GM12878 (cell line): ENCODE measurements around the gene GNA14. TPM values are rescaled to one million over a fixed set of nuclear protein-coding genes. Genes with fewer than 3 reads are reported as not detected.
"Not testable (repeated sequence)": the region's sequence is repeated elsewhere in the genome, so short reads cannot be mapped to it uniquely, and the experiment has no call there.

ENCODE experiments used
- ATAC-seq: fragments of 200-7000 bp; cut with Tn5 transposase; 3 replicates; pipeline ENCODE4 v1.9.1; 2020; ENCODE audit warnings: mild to moderate bottlenecking, moderate library complexity
- BruUV-seq: library from RNA; stranded (reverse); fragments of 400-500 nt; replicated peaks from 2 replicates; lab custom pipeline; 2021; lab: Mats Ljungman, UMichigan
- CTCF ChIA-PET: fragments of 300-600 bp; sonication (Branson Sonifier 250); formaldehyde crosslinking; extraction: SDS; loops from one replicate; lab custom pipeline; 2021; ENCODE audit warnings: inconsistent platforms; lab: Yijun Ruan, JAX
- POLR2A ChIA-PET: fragments of 350-600 bp; formaldehyde crosslinking; extraction: SDS; loops from one replicate; lab custom pipeline; 2021; ENCODE audit warnings: inconsistent platforms; lab: Charles Lee
- RAD21 ChIA-PET: fragments of 300-600 bp; sonication (Branson Sonifier 250); formaldehyde crosslinking; loops from one replicate; lab custom pipeline; 2023; ENCODE audit warnings: antibody characterized with exemption; ENCODE audit not compliant: unreplicated experiment; lab: Charles Lee
- SMC1A ChIA-PET: fragments of 300-600 bp; sonication (Branson Sonifier 250); formaldehyde crosslinking; loops from one replicate; lab custom pipeline; 2023; ENCODE audit not compliant: unreplicated experiment, uncharacterized antibody; lab: Charles Lee
- DNase-seq: peaks from one replicate; pipeline ENCODE4 v3.0.0-alpha.2; 2011; ENCODE audit warnings: low read depth, low spot score
- FAIRE-seq: peaks from 3 replicates; lab custom pipeline; 2011; peaks lifted over from hg19 to GRCh38; lab: Jason Lieb, UNC
- H2AFZ ChIP-seq: 2 replicates; pipeline ENCODE4 v1.6.0; 2011; ENCODE audit warnings: low read depth, low read length, control low read depth; ENCODE audit not compliant: control insufficient read depth
- H3K27ac ChIP-seq: 2 replicates; pipeline ENCODE4 v1.5.1; 2011; ENCODE audit warnings: control low read depth; ENCODE audit not compliant: control insufficient read depth, insufficient read depth
- H3K27me3 ChIP-seq, 2 experiments: replicated peaks in 1 of 2; 2 replicates each; pipeline versions ENCODE4 v1.6.0 to v1.6.1; 2011; ENCODE audit warnings: low read length in 1 of 2; ENCODE audit not compliant: control insufficient read depth in 2 of 2, insufficient read depth in 2 of 2
- H3K36me3 ChIP-seq, 2 experiments: 2 replicates each; pipeline ENCODE4 v1.5.1; 2011; ENCODE audit warnings: low read length in 1 of 2; ENCODE audit not compliant: control insufficient read depth in 2 of 2, insufficient read depth in 2 of 2
- H3K4me1 ChIP-seq: 2 replicates; pipeline ENCODE4 v1.6.1; 2011; ENCODE audit warnings: mild to moderate bottlenecking, low read length, moderate library complexity, mixed read lengths; ENCODE audit not compliant: control insufficient read depth, insufficient read depth
- H3K4me2 ChIP-seq: 2 replicates; pipeline ENCODE4 v1.6.0; 2011; ENCODE audit warnings: control low read depth; ENCODE audit not compliant: control insufficient read depth, insufficient read depth
- H3K4me3 ChIP-seq: fragments of 200-600 bp; sonication (generic); 2 replicates; pipeline ENCODE4 v1.5.1; 2016
- H3K79me2 ChIP-seq: 2 replicates; pipeline ENCODE4 v1.6.0; 2011; ENCODE audit warnings: low read length; ENCODE audit not compliant: control insufficient read depth, insufficient read depth
- H3K9ac ChIP-seq: 2 replicates; pipeline ENCODE4 v1.8.0; 2011; ENCODE audit warnings: low read length, control low read depth, mixed read lengths; ENCODE audit not compliant: control insufficient read depth, insufficient read depth
- H3K9me3 ChIP-seq: replicated peaks from 3 replicates; pipeline ENCODE4 v1.5.1; 2011; ENCODE audit warnings: mild to moderate bottlenecking, low read length; ENCODE audit not compliant: control insufficient read depth, insufficient read depth
- H4K20me1 ChIP-seq: 2 replicates; pipeline ENCODE4 v1.6.0; 2011; ENCODE audit not compliant: control insufficient read depth, insufficient read depth
- PML ChIP-seq: IDR thresholded peaks from 2 replicates; pipeline ENCODE4 v1.6.1; 2012; ENCODE audit warnings: low read length, inconsistent platforms
- SREBF1 ChIP-seq: IDR thresholded peaks from 2 replicates; pipeline ENCODE4 v1.6.1; 2012; ENCODE audit warnings: mild to moderate bottlenecking, low read length
- SRF ChIP-seq, 2 experiments: IDR thresholded peaks; 2 replicates each; pipeline ENCODE4 v1.6.1; 2011; ENCODE audit warnings: low read depth in 2 of 2, low read length in 2 of 2, mild to moderate bottlenecking in 1 of 2, moderate library complexity in 1 of 2
- ZBTB40 ChIP-seq: fragments of 450-650 bp; IDR thresholded peaks from 2 replicates; pipeline ENCODE4 v1.6.1; 2016; ENCODE audit warnings: mild to moderate bottlenecking, moderate library complexity, borderline replicate concordance
- ZNF24 ChIP-seq: fragments of 450-650 bp; IDR thresholded peaks from 2 replicates; pipeline ENCODE4 v1.6.1; 2017; ENCODE audit warnings: antibody characterized with exemption, mild to moderate bottlenecking
- ZZZ3 ChIP-seq: IDR thresholded peaks from 2 replicates; pipeline ENCODE4 v1.6.1; 2011; ENCODE audit warnings: low read depth; ENCODE audit not compliant: control insufficient read depth, insufficient read length
- WGBS: methylation state at CpG from one replicate; pipeline ENCODE4 v1.1.6; 2016; ENCODE audit warnings: low lambda C conversion rate; ENCODE audit not compliant: insufficient replicate concordance, insufficient coverage; ENCODE audit errors: missing lambda C conversion rate; 5-methylcytosine and 5-hydroxymethylcytosine counted together
- in situ Hi-C: fragments of 300-500 bp; cut with MboI; formaldehyde crosslinking; loops from 9 replicates; pipeline ENCODE4 v1.14.3; 2018; ENCODE audit warnings: mixed read lengths
- intact Hi-C: fragments of 100-400 bp; cut with micrococcal nuclease; formaldehyde crosslinking; loops from one replicate; pipeline ENCODE4 v1.14.2; 2022; ENCODE audit not compliant: unreplicated experiment
- polyA plus RNA-seq, 11 experiments: library from polyadenylated mRNA; depleted of rRNA in 4 of 11; unstranded in 6 of 11; stranded (reverse) in 5 of 11; fragments of >200 nt; fragmentation: Nextera tagmentation in 4 of 11; fragmentation: Illumina TruSeq in 1 of 11; extraction: Ambion mirVana in 4 of 11; extraction: Trizol in 1 of 11; gene quantifications; 1 replicate in 1 of 11; 2 replicates in 10 of 11; pipeline versions ENCODE4 v1.2.1 to v1.2.3, GENCODE V29; 2011 to 2016; ENCODE audit warnings: inconsistent platforms in 2 of 11, missing spikeins in 2 of 11, low read depth in 1 of 11
- total RNA-seq, 4 experiments: library from RNA; depleted of rRNA in 3 of 4; stranded (reverse); fragments of >200 nt in 3 of 4; fragmentation: Illumina TruSeq in 1 of 4; extraction: Trizol in 1 of 4; gene quantifications; 2 replicates each; pipeline versions ENCODE4 v1.2.1 to v1.2.3, GENCODE V29; 2013 to 2021

Gene GNA14
- total and polyA plus RNA-seq, 10 of the 15 experiments (the other 5 are each of a cell fraction or from before 2014, with no cell fraction given), result 0.17 TPM; not detected in 9

GRCh38 chr9:77402286-77402685, 245.8 kb downstream of the GNA14 start (continued):
- TF ChIP-seq ZBTB40, result no peak

- in situ Hi-C loops, result no loop called here
These were observed 248.2 kb downstream of the GNA14 start for GRCh38 chr9:77399964-77400363.

GRCh38 chr9:77398581-77398980, 249.5 kb downstream of the GNA14 start:
- H3K36me3 ChIP-seq, SMC1A ChIA-PET, H3K27ac ChIP-seq, H3K4me3 ChIP-seq, H3K4me2 ChIP-seq, H3K79me2 ChIP-seq, BruUV-seq, H3K9me3 ChIP-seq, RAD21 ChIA-PET, ATAC-seq, H4K20me1 ChIP-seq, intact Hi-C loops, FAIRE-seq, H3K4me1 ChIP-seq, DNase-seq, H3K27me3 ChIP-seq, H2AFZ ChIP-seq, in situ Hi-C loops, POLR2A ChIA-PET, H3K9ac ChIP-seq: not testable (repeated sequence)
- CTCF ChIA-PET, result interaction anchor here (0.7 kb wide), 1 partner anchor 9 kb away, joined by 3 read pairs; no protein-coding TSS in a partner anchor
- WGBS, result 98% methylated on average over 9 of the region's 9 CpGs

More at GRCh38 chr9:77399964-77400363, 248.2 kb downstream of the GNA14 start:
- DNase-seq, result no peak
- no peak overlapping the region for H3K4me3 ChIP-seq
- H3K27ac ChIP-seq, result no peak overlapping the region
- no peaks in the 10 kb centered on the region for H3K27me3 ChIP-seq
- H3K79me2 ChIP-seq, result no peaks in the 10 kb centered on the region
- no peaks in the 10 kb centered on the region for H3K9me3 ChIP-seq
- no peaks in the 10 kb centered on the region for H3K4me1 ChIP-seq
- CTCF ChIA-PET, result no interaction called here
- H3K4me2 ChIP-seq, result no peak overlapping the region
- no peak overlapping the region for H3K9ac ChIP-seq
- RAD21 ChIA-PET, result no interaction called here
- SMC1A ChIA-PET, result no interaction called here
- intact Hi-C loops, result no loop called here
- 100% methylated on average over 1 of the region's 1 CpG for WGBS
- ATAC-seq, result no peak
- no TSS peak for BruUV-seq
- no peaks in the 10 kb centered on the region for H4K20me1 ChIP-seq
- no peak for FAIRE-seq
- no peak for TF ChIP-seq ZNF24
- TF ChIP-seq SRF (IDR thresholded peaks at IDR 0.05; ENCODE audit: low read depth in 2 of 2, low read length in 2 of 2), result no peak
- TF ChIP-seq ZZZ3, result no peak
- TF ChIP-seq SREBF1, result no peak
- TF ChIP-seq PML, result no peak
- TF ChIP-seq, all 136 proteins: peak for 0
- POLR2A ChIA-PET, result no interaction called here
- Histone ChIP-seq H2AFZ (no peak overlapping the region), H3K36me3 (no peaks in the 10 kb centered on the region)
